Stomach (tissue), 4 donors: ENCODE data around the gene SMIM15.
"Not testable (repeated sequence)": the region's sequence is repeated elsewhere in the genome, so short reads cannot be mapped to it uniquely, and the experiment has no call there.

Experiments used
- POLR2A ChIP-seq, 4 donors: fragments of 450-650 bp; IDR thresholded peaks; one replicate each; pipeline ENCODE4 v1.6.1; 2016; ENCODE audit warnings: antibody characterized with exemption in 4 of 4, control low read depth in 2 of 4, mild to moderate bottlenecking in 1 of 4, moderate library complexity in 1 of 4
- POLR2AphosphoS5 ChIP-seq, 3 donors: sonication (generic); formaldehyde crosslinking; IDR thresholded peaks; one replicate each; pipeline ENCODE4 v1.6.1; 2016; ENCODE audit warnings: antibody characterized with exemption in 3 of 3
- TF ChIP-seq, protein P1 (sequence below), 7 experiments: fragments of 450-650 bp in 4 of 7; fragments of 200-600 bp in 3 of 7; sonication (generic) in 3 of 7; IDR thresholded peaks; one replicate each; pipeline ENCODE4 v1.5.1; 2016 to 2019; ENCODE audit warnings: antibody characterized with exemption in 7 of 7, control low read depth in 2 of 7, mild to moderate bottlenecking in 1 of 7

DNA sequence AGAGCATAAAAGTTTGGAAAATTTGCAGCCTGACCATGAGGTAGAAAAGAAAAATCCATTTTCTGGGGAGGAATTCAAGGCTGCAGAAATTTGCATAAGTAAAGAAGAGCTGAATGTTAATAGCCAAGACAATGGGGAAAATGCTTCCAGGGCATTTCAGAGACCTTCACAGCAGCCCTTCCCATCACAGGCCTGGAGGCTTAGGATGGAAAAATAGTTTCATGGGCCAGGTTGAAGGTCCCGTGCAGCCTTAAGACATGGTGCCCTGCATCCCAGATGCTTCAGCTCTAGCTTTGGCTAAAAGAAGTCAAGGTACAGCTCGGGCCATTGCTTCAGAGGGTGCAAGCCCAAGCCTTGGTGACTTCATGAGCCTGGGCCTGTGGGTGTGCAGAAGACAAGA is 25.6 kb upstream of the SMIM15 start:
- TF ChIP-seq, protein P1, sequence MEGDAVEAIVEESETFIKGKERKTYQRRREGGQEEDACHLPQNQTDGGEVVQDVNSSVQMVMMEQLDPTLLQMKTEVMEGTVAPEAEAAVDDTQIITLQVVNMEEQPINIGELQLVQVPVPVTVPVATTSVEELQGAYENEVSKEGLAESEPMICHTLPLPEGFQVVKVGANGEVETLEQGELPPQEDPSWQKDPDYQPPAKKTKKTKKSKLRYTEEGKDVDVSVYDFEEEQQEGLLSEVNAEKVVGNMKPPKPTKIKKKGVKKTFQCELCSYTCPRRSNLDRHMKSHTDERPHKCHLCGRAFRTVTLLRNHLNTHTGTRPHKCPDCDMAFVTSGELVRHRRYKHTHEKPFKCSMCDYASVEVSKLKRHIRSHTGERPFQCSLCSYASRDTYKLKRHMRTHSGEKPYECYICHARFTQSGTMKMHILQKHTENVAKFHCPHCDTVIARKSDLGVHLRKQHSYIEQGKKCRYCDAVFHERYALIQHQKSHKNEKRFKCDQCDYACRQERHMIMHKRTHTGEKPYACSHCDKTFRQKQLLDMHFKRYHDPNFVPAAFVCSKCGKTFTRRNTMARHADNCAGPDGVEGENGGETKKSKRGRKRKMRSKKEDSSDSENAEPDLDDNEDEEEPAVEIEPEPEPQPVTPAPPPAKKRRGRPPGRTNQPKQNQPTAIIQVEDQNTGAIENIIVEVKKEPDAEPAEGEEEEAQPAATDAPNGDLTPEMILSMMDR (IDR thresholded peaks at IDR 0.05) = not testable (repeated sequence)
- not testable (repeated sequence) for TF ChIP-seq POLR2A, POLR2AphosphoS5 (IDR thresholded peaks at IDR 0.05)
